GM21825 (cell line): ENCODE data around the gene SUMO2.
"Not testable (repeated sequence)": the region's sequence is repeated elsewhere in the genome, so short reads cannot be mapped to it uniquely, and the experiment has no call there.

Experiments used
- ATAC-seq: cut with Tn5 transposase; IDR thresholded peaks from one replicate; pipeline ENCODE4 v1.9.1; 2021; ENCODE audit warnings: mild to moderate bottlenecking, moderate library complexity; ENCODE audit not compliant: unreplicated experiment

SUMO2 gene

GRCh38 chr17:75146592-75146991 lies 36.2 kb downstream of the SUMO2 start:
- no peak for ATAC-seq

GRCh38 chr17:75144816-75145512 lies 37.8 kb downstream of the SUMO2 start:
- no peak for ATAC-seq

GRCh38 chr17:75142236-75142971 lies 40.4 kb downstream of the SUMO2 start:
- ATAC-seq = no peak

- ATAC-seq = no peak
Observed at GRCh38 chr17:75138519-75138918, 44.2 kb downstream of the SUMO2 start.

GRCh38 chr17:75137762-75138161 lies 45.0 kb downstream of the SUMO2 start:
- ATAC-seq = not testable (repeated sequence)

GRCh38 chr17:75135946-75136345 lies 46.8 kb downstream of the SUMO2 start:
- ATAC-seq = no peak

GRCh38 chr17:75135452-75135851 lies 47.3 kb downstream of the SUMO2 start:
- ATAC-seq = no peak

- not testable (repeated sequence) for ATAC-seq
Observed at GRCh38 chr17:75133607-75134347, 49.0 kb downstream of the SUMO2 start.

GRCh38 chr17:75133001-75133400 lies 49.8 kb downstream of the SUMO2 start:
- no peak for ATAC-seq

- ATAC-seq = not testable (repeated sequence)
Observed at GRCh38 chr17:75132018-75133000, 50.5 kb downstream of the SUMO2 start.

- peak; percentile 71 for ATAC-seq
Observed at GRCh38 chr17:75131278-75132017, 51.3 kb downstream of the SUMO2 start, which contains the start of gene NT5C. NT5C (minus strand) TSS chr17:75131742; CDS start chr17:75131707, 35 bp downstream.

- no peak for ATAC-seq
Observed at GRCh38 chr17:75130632-75131277, 52.0 kb downstream of the SUMO2 start.

GRCh38 chr17:75130059-75130631 lies 52.6 kb downstream of the SUMO2 start:
- ATAC-seq = no peak

GRCh38 chr17:75129576-75129975 lies 53.2 kb downstream of the SUMO2 start:
- ATAC-seq = no peak

- ATAC-seq = no peak
Observed at GRCh38 chr17:75128694-75129505, 53.9 kb downstream of the SUMO2 start.

- not testable (repeated sequence) for ATAC-seq
Observed at GRCh38 chr17:75127936-75128335, 54.8 kb downstream of the SUMO2 start.

- ATAC-seq = no peak
Observed at GRCh38 chr17:75126954-75127353, 55.8 kb downstream of the SUMO2 start.

- no peak for ATAC-seq
Observed at GRCh38 chr17:75125984-75126383, 56.8 kb downstream of the SUMO2 start.
